NB4 (cell line): ENCODE results near the gene AP2A2.

Experiments used
- DNase-seq: peaks from one replicate; pipeline ENCODE4 v3.0.0; 2010; ENCODE audit warnings: low read depth
- H3K4me3 ChIP-seq: one replicate; pipeline ENCODE4 v1.5.1; 2011; ENCODE audit warnings: mild to moderate bottlenecking, low read depth, low read length, moderate library complexity
- CTCF ChIP-seq: IDR thresholded peaks from one replicate; pipeline ENCODE4 v1.5.1; 2012; ENCODE audit warnings: low read depth, low read length
- MAX ChIP-seq: IDR thresholded peaks from 2 replicates; pipeline ENCODE4 v1.6.1; 2011; ENCODE audit warnings: low read depth, low read length
- MYC ChIP-seq: IDR thresholded peaks from 2 replicates; pipeline ENCODE4 v1.6.1; 2011; ENCODE audit warnings: low read depth, low read length
- POLR2A ChIP-seq: IDR thresholded peaks from 2 replicates; pipeline ENCODE4 v1.6.1; 2011; ENCODE audit warnings: mild to moderate bottlenecking; ENCODE audit not compliant: insufficient read length; ENCODE audit errors: extremely low read depth

Gene AP2A2

GRCh38 chr11:897253-898142, 28.2 kb upstream of the AP2A2 start:
- no peak for TF ChIP-seq MYC
- TF ChIP-seq POLR2A, result no peak
- no peak for TF ChIP-seq CTCF
- TF ChIP-seq MAX, result no peak
- DNase-seq, result no peak
- no peak overlapping the region for H3K4me3 ChIP-seq

GRCh38 chr11:898143-898511, 27.5 kb upstream of the AP2A2 start:
- TF ChIP-seq MAX, result no peak
- TF ChIP-seq CTCF, result peak; percentile 35
- no peak for TF ChIP-seq POLR2A
- no peak for TF ChIP-seq MYC
- H3K4me3 ChIP-seq, result no peak overlapping the region
- peak; percentile 45 for DNase-seq

- no peak for TF ChIP-seq MAX
- no peak for TF ChIP-seq POLR2A
- no peak for TF ChIP-seq MYC
- TF ChIP-seq CTCF, result no peak
- DNase-seq, result no peak
- H3K4me3 ChIP-seq, result no peak overlapping the region
These were observed 27.0 kb upstream of the AP2A2 start for GRCh38 chr11:898540-899190.

GRCh38 chr11:899724-900123, 25.9 kb upstream of the AP2A2 start:
- no peak for DNase-seq
- H3K4me3 ChIP-seq, result no peak overlapping the region
- TF ChIP-seq POLR2A (no peak), CTCF (no peak), MYC (no peak), MAX (no peak)

- no peak for DNase-seq
- H3K4me3 ChIP-seq, result no peak overlapping the region
- TF ChIP-seq CTCF, result no peak
- TF ChIP-seq POLR2A, result no peak
- no peak for TF ChIP-seq MYC
- no peak for TF ChIP-seq MAX
These were observed 25.1 kb upstream of the AP2A2 start for GRCh38 chr11:900545-900944.
